GM23338 (cell line): ENCODE measurements around the gene SNX14. TPM values are rescaled to one million over a fixed set of nuclear protein-coding genes. Genes with fewer than 3 reads are reported as not detected.

Source experiments
- ATAC-seq: fragments of 200-7000 bp; cut with Tn5 transposase; 3 replicates; pipeline ENCODE4 v1.9.1; 2020
- DNase-seq: peaks from one replicate; pipeline ENCODE4 v3.0.0-alpha.2; 2015; ENCODE audit warnings: low spot score
- H2AFZ ChIP-seq: fragments of 200-600 bp; sonication (generic); 2 replicates; pipeline ENCODE4 v1.8.0; 2016; ENCODE audit warnings: antibody characterized with exemption, mild to moderate bottlenecking, moderate library complexity
- H3F3A ChIP-seq: fragments of 200-600 bp; sonication (generic); replicated peaks from 2 replicates; pipeline ENCODE4 v1.8.0; 2017; ENCODE audit warnings: antibody characterized with exemption, mixed run types, low read depth
- H3K27ac ChIP-seq: fragments of 200-600 bp; sonication (generic); 2 replicates; pipeline ENCODE4 v1.6.1; 2016; ENCODE audit warnings: low read depth
- H3K27me3 ChIP-seq: fragments of 200-600 bp; sonication (generic); 2 replicates; pipeline ENCODE4 v1.8.0; 2016; ENCODE audit warnings: mild to moderate bottlenecking, mixed run types, moderate library complexity; ENCODE audit not compliant: insufficient read depth
- H3K36me3 ChIP-seq: fragments of 200-600 bp; sonication (generic); 2 replicates; pipeline ENCODE4 v1.8.0; 2016; ENCODE audit warnings: mild to moderate bottlenecking; ENCODE audit not compliant: insufficient read depth
- H3K4me1 ChIP-seq: fragments of 200-600 bp; sonication (generic); 2 replicates; pipeline ENCODE4 v1.8.0; 2016; ENCODE audit warnings: mild to moderate bottlenecking, moderate library complexity; ENCODE audit not compliant: insufficient read depth
- H3K4me2 ChIP-seq: fragments of 200-600 bp; sonication (generic); 2 replicates; pipeline ENCODE4 v1.7.1; 2017; ENCODE audit warnings: mixed run types
- H3K4me3 ChIP-seq: fragments of 200-600 bp; sonication (generic); 2 replicates; pipeline ENCODE4 v1.6.1; 2016; ENCODE audit warnings: mixed run types
- H3K79me2 ChIP-seq: fragments of 200-600 bp; sonication (generic); replicated peaks from 2 replicates; pipeline ENCODE4 v1.8.0; 2017; ENCODE audit warnings: mild to moderate bottlenecking; ENCODE audit not compliant: insufficient read depth
- H3K9me2 ChIP-seq: fragments of 200-600 bp; sonication (generic); 2 replicates; pipeline ENCODE4 v1.8.0; 2017; ENCODE audit not compliant: insufficient read depth
- H4K20me1 ChIP-seq: fragments of 200-600 bp; sonication (generic); replicated peaks from 2 replicates; pipeline ENCODE4 v1.8.0; 2017; ENCODE audit warnings: mild to moderate bottlenecking; ENCODE audit not compliant: insufficient read depth
- H3K27ac Mint-ChIP-seq: 2 replicates; pipeline ENCODE4 v1.8.0; 2020; ENCODE audit warnings: inconsistent platforms, mild to moderate bottlenecking, moderate library complexity, mixed read lengths
- H3K27me3 Mint-ChIP-seq: 3 replicates; pipeline ENCODE4 v1.8.0; 2022; ENCODE audit warnings: low read depth, mild to moderate bottlenecking, moderate library complexity, mixed read lengths, inconsistent platforms; ENCODE audit not compliant: insufficient read depth, poor library complexity
- H3K36me3 Mint-ChIP-seq: 3 replicates; pipeline ENCODE4 v1.8.0; 2021; ENCODE audit warnings: low read depth, mild to moderate bottlenecking, inconsistent platforms, moderate library complexity, mixed read lengths
- H3K4me1 Mint-ChIP-seq: 3 replicates; pipeline ENCODE4 v1.8.0; 2020; ENCODE audit warnings: mild to moderate bottlenecking, inconsistent platforms, mixed read lengths
- H3K4me3 Mint-ChIP-seq: 3 replicates; pipeline ENCODE4 v1.8.0; 2021; ENCODE audit warnings: moderate library complexity, mild to moderate bottlenecking, inconsistent platforms, mixed read lengths
- H3K9me3 Mint-ChIP-seq: 3 replicates; pipeline ENCODE4 v1.8.0; 2020; ENCODE audit warnings: moderate library complexity, mild to moderate bottlenecking, inconsistent platforms, mixed read lengths
- CTCF ChIP-seq, 2 experiments: fragments of 200-600 bp in 1 of 2; sonication (generic) in 1 of 2; conservative IDR thresholded peaks; 2 replicates each; pipeline versions ENCODE4 v1.5.1 to v1.6.1; 2016 to 2017; ENCODE audit warnings: antibody characterized with exemption in 2 of 2, low read depth in 2 of 2, mild to moderate bottlenecking in 2 of 2, moderate library complexity in 1 of 2
- ETS1 ChIP-seq: IDR thresholded peaks from 2 replicates; pipeline ENCODE4 v1.6.1; 2016; ENCODE audit warnings: antibody characterized with exemption
- EZH2phosphoT487 ChIP-seq: fragments of 200-600 bp; sonication (generic); IDR thresholded peaks from one replicate; pipeline ENCODE4 v1.8.1; 2018; ENCODE audit warnings: antibody characterized with exemption; ENCODE audit not compliant: unreplicated experiment
- JUNB ChIP-seq: IDR thresholded peaks from one replicate; pipeline ENCODE4 v1.6.1; 2016; ENCODE audit warnings: antibody characterized with exemption; ENCODE audit not compliant: unreplicated experiment
- NANOG ChIP-seq: IDR thresholded peaks from 2 replicates; pipeline ENCODE4 v1.6.1; 2016; ENCODE audit warnings: antibody characterized with exemption, borderline replicate concordance
- ZNF462 ChIP-seq: fragments of 250-450 bp; sonication (Bioruptor Pico); IDR thresholded peaks from 2 replicates; pipeline ENCODE4 v1.5.0; 2020; ENCODE audit warnings: mild to moderate bottlenecking, moderate library complexity
- polyA plus RNA-seq: library from polyadenylated mRNA; unstranded; fragments of >200 nt; fragmentation: Nextera tagmentation; extraction: Ambion mirVana; gene quantifications from 2 replicates; pipeline ENCODE4 v1.2.1, GENCODE V29; 2016
- total RNA-seq: library from RNA; depleted of rRNA; stranded (reverse); fragments of >200 nt; shearing (Covaris generic); gene quantifications from 2 replicates; pipeline ENCODE4 v1.2.3, GENCODE V29; 2014
- TF ChIP-seq, protein P1 (sequence below): IDR thresholded peaks from one replicate; pipeline ENCODE4 v1.6.1; 2018; ENCODE audit warnings: antibody characterized with exemption; ENCODE audit not compliant: unreplicated experiment

SNX14 gene
- total and polyA plus RNA-seq, 2 experiments from 2014 or later: 23.1 to 32.0 TPM

DNA sequence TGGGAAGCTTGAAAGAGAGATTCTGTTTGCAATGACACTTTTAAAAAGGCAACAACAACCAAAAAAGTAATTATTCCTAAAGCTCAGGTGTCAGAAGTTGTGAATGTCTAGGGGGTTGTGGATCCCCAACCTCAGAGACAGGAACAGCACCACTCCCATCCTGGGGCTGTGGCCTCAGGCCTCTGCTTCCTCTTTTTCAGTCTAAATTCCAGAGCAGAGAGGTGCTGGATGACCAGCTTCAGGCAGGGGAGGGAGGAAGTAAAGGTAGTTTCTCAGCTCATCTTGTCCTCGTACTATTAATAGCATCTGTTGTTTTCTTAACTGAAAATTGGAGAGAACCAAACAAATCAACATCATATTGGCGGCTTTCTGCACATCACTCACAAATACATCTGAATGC, 135.5 kb downstream of the SNX14 start:
- Histone ChIP-seq H3K27me3 (peaks cover 3% of the 10 kb centered on the region), H3K36me3 (no peaks in the 10 kb centered on the region), H3K27ac (no peak overlapping the region), H2AFZ (no peak overlapping the region), H3K9me2 (peaks cover 11% of the 10 kb centered on the region), H4K20me1 (no peaks in the 10 kb centered on the region), H3K4me1 (peaks cover 26% of the 10 kb centered on the region), H3K4me2 (peak overlapping the region; percentile 49), H3K79me2 (no peaks in the 10 kb centered on the region), H3F3A (no peaks in the 10 kb centered on the region), H3K4me3 (peak overlapping the region; percentile 15; the same call in 1 of the 2 replicates)
- Mint-ChIP-seq H3K27ac (no peak overlapping the region), H3K27me3 (peaks cover 4% of the 10 kb centered on the region), H3K4me3 (no peak overlapping the region), H3K9me3 (no peaks in the 10 kb centered on the region), H3K4me1 (peaks cover 26% of the 10 kb centered on the region), H3K36me3 (no peaks in the 10 kb centered on the region)
- TF ChIP-seq, protein P1, sequence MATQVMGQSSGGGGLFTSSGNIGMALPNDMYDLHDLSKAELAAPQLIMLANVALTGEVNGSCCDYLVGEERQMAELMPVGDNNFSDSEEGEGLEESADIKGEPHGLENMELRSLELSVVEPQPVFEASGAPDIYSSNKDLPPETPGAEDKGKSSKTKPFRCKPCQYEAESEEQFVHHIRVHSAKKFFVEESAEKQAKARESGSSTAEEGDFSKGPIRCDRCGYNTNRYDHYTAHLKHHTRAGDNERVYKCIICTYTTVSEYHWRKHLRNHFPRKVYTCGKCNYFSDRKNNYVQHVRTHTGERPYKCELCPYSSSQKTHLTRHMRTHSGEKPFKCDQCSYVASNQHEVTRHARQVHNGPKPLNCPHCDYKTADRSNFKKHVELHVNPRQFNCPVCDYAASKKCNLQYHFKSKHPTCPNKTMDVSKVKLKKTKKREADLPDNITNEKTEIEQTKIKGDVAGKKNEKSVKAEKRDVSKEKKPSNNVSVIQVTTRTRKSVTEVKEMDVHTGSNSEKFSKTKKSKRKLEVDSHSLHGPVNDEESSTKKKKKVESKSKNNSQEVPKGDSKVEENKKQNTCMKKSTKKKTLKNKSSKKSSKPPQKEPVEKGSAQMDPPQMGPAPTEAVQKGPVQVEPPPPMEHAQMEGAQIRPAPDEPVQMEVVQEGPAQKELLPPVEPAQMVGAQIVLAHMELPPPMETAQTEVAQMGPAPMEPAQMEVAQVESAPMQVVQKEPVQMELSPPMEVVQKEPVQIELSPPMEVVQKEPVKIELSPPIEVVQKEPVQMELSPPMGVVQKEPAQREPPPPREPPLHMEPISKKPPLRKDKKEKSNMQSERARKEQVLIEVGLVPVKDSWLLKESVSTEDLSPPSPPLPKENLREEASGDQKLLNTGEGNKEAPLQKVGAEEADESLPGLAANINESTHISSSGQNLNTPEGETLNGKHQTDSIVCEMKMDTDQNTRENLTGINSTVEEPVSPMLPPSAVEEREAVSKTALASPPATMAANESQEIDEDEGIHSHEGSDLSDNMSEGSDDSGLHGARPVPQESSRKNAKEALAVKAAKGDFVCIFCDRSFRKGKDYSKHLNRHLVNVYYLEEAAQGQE: no peak
- TF ChIP-seq JUNB: no peak
- ATAC-seq: peak; percentile 44
- peak; percentile 35 for DNase-seq

DNA sequence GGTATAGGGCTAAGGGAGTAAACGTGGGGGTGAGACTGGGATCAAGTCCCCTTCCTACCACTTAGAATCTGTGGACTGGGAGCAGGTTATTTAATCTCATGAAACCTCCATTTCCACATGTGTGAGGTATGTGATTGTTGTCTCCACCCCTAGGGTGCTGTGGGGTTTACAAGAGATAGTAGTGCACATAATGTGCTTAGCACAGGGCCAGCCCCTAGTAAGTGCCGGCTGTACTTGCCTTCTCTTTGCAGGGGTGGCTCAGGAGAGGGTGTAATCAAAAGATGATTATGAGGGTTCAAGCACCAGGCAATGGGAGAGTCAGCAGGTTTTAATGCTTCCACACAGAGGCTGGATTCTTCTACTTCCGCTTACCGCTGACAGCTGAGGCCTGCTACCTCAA, 136.9 kb downstream of the SNX14 start:
- Histone ChIP-seq H2AFZ (no peak overlapping the region), H3K27ac (no peak overlapping the region), H3K4me1 (peaks cover 28% of the 10 kb centered on the region), H3F3A (no peaks in the 10 kb centered on the region), H4K20me1 (no peaks in the 10 kb centered on the region), H3K79me2 (no peaks in the 10 kb centered on the region), H3K36me3 (no peaks in the 10 kb centered on the region), H3K9me2 (peaks cover 11% of the 10 kb centered on the region), H3K27me3 (peaks cover 17% of the 10 kb centered on the region), H3K4me2 (no peak overlapping the region), H3K4me3 (no peak overlapping the region)
- ATAC-seq: no peak
- H3K27me3 Mint-ChIP-seq: peaks cover 12% of the 10 kb centered on the region
- DNase-seq: no peak
- H3K4me3 Mint-ChIP-seq: no peak overlapping the region
- no peaks in the 10 kb centered on the region for H3K9me3 Mint-ChIP-seq
- H3K27ac Mint-ChIP-seq: no peak overlapping the region
- no peaks in the 10 kb centered on the region for H3K36me3 Mint-ChIP-seq
- H3K4me1 Mint-ChIP-seq: peaks cover 29% of the 10 kb centered on the region
- TF ChIP-seq NANOG: no peak
- no peak for TF ChIP-seq EZH2phosphoT487
- no peak for TF ChIP-seq JUNB
- no peak for TF ChIP-seq CTCF (conservative IDR thresholded peaks at IDR 0.05; ENCODE audit: low read depth in 2 of 2)
- TF ChIP-seq ETS1: no peak
- TF ChIP-seq ZNF462 (CRISPR knock-in tag): no peak
